ENCODE results near the gene C13orf46. TPM values are rescaled to one million over a fixed set of nuclear protein-coding genes. Genes with fewer than 3 reads are reported as not detected.

Gene C13orf46
- total RNA-seq, 1 donor from 2014 or later: 0.61 TPM

- Mint-ChIP-seq H3K36me3 (ENCODE audit: low read depth) (no peaks in the 10 kb centered on the region), H3K27ac (no peak overlapping the region), H3K27me3 (peaks cover 16% of the 10 kb centered on the region), H3K4me3 (no peak overlapping the region), H3K4me1 (peaks cover 8% of the 10 kb centered on the region), H3K9me3 (no peaks in the 10 kb centered on the region)
- no peak for DNase-seq
- intact Hi-C loops (cut with micrococcal nuclease): no loop called here
These were observed 40.0 kb downstream of the C13orf46 start for GRCh38 chr13:113933901-113934300.

DNA sequence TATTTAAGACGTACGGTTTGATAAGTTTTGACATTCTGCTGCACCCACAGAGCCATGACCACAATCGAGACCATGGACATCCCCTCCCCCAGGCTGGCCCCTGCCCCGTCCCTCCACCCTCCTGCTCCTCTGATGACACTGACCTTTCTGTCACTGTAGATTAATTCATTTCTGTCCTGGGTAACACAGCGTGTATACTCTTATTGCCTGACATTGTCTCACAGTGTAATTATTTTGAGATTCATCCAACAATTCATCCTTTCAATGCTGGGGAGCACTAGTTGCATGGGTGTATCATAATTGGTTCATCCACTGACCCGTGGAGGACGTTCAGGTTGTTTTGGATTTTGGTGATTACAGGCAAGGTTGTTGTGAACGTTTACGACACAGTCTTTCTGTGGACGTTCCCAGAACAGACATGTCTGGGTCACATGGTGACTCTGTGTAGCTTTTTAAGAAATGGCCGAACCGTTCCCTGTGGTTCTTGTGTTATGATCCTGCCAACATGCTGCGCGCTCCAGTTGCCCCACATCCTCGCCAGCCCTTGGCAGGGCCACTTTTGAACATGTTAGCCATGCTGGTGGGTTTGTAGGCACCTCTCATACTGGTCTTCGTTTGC, 41.9 kb downstream of the C13orf46 start:
- intact Hi-C loops (cut with micrococcal nuclease): no loop called here
- H3K36me3 Mint-ChIP-seq (ENCODE audit: low read depth): no peaks in the 10 kb centered on the region
- H3K4me3 Mint-ChIP-seq: no peak overlapping the region
- peaks cover 8% of the 10 kb centered on the region for H3K4me1 Mint-ChIP-seq
- H3K27me3 Mint-ChIP-seq: peaks cover 17% of the 10 kb centered on the region
- DNase-seq: no peak
- no peaks in the 10 kb centered on the region for H3K9me3 Mint-ChIP-seq
- no peak overlapping the region for H3K27ac Mint-ChIP-seq

GRCh38 chr13:113930671-113931637, 42.9 kb downstream of the C13orf46 start:
- Mint-ChIP-seq H3K27ac (no peak overlapping the region), H3K27me3 (peaks cover 17% of the 10 kb centered on the region), H3K4me3 (no peak overlapping the region), H3K9me3 (no peaks in the 10 kb centered on the region), H3K4me1 (peaks cover 8% of the 10 kb centered on the region), H3K36me3 (ENCODE audit: low read depth) (no peaks in the 10 kb centered on the region)
- peak; percentile 74 for DNase-seq
- intact Hi-C loops (cut with micrococcal nuclease): no loop called here

DNA sequence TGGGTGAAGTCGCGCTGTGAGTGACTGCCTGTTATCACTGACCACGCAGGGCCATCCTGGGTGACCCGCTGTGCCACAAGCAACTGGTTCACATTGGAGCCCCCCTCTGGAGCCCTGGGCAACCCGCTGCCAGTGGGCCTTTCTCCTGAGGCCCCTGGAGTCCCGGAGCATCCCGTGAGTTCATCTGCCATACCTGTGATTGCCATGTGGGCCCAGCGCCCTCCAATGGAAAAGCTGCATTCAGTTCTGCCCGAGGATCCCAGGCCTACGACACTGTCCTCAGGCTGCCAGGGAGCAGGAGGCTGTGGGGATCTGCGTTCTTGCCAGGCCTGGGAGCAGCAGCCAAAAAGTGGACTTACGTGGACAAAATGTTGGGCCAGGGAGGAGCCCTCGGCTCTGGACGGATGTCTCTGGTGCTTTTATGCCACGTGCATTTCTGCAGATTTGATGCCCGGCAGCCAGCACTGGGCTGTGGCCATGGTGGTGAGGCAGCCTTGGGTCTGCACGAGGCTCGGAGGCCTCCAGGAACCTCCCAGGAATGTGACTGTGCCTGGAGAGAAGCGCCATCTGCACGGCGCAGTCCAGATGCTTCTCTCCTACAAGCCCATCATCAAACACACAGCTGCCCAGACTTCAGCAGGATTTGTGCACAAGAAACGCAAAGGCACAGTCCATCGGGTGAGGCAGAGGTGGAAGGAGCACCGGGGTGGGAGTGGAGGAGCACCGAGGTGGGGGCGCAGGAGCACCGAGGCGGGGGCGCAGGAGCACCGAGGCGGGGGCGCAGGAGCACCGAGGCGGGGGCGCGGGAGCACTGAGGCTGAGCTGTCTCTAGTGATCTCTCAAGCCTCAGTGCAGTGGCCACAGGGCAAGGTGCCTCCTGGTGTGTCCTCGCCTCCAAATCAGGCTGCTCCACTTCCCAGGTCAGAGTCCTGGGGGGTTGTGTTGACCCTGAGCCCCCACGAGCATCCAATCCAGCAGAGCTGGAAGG, 44.0 kb downstream of the C13orf46 start:
- H3K4me1 Mint-ChIP-seq: peaks cover 8% of the 10 kb centered on the region
- intact Hi-C loops (cut with micrococcal nuclease): no loop called here

DNA sequence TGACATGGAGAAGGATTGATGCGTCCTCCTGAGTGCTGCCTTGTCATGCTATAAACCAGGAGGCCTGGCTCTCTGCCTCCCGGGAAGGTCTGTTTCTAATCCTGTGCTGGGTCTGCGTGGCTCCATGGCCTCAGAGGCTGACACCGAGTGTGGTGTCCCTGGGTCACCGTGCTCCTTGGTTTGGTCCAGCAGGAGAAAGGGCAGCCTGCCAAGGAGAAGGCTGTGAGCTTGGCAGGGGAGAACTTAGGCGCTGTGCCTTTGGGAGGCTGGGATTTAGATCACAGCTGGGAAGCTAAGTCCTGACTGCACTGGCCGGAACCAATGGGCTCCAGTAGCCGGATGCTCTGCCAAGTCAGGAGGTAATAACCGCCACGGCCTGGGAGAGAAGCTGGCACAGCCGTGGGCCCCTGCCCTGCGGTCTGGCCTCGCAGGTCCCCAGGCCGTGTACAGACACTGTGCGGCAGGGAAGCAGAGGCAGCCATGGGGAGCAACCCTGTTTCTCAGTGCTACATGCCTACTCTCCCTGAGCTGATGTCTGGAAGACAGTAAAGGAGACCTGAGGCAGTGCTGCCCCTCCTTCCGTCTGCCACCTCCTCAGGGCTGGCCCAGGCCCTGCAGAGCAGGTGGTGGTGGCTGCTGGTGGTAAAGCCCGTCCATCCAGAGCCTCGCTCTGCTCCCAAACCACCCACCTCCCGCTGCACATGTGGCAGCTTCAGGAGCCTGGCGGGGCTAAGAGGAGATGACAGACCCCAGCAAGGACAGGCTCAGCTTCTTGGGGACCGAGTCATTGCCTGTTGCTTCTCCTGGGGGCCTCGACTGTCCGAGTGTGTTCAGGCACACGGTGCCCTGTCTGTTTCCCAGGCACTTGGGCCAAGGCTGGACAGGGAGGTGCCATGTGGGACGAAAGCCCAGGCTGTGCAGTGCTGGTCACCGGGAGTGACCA, 44.9 kb downstream of the C13orf46 start:
- H3K4me3 Mint-ChIP-seq: no peak overlapping the region
- DNase-seq: no peak
- intact Hi-C loops (cut with micrococcal nuclease): no loop called here

More for the DNA sequence above, 44.0 kb downstream of the C13orf46 start:
- Mint-ChIP-seq H3K27ac (no peak overlapping the region), H3K4me3 (no peak overlapping the region), H3K9me3 (no peaks in the 10 kb centered on the region), H3K27me3 (peaks cover 21% of the 10 kb centered on the region), H3K36me3 (ENCODE audit: low read depth) (no peaks in the 10 kb centered on the region)
- DNase-seq: no peak

DNA sequence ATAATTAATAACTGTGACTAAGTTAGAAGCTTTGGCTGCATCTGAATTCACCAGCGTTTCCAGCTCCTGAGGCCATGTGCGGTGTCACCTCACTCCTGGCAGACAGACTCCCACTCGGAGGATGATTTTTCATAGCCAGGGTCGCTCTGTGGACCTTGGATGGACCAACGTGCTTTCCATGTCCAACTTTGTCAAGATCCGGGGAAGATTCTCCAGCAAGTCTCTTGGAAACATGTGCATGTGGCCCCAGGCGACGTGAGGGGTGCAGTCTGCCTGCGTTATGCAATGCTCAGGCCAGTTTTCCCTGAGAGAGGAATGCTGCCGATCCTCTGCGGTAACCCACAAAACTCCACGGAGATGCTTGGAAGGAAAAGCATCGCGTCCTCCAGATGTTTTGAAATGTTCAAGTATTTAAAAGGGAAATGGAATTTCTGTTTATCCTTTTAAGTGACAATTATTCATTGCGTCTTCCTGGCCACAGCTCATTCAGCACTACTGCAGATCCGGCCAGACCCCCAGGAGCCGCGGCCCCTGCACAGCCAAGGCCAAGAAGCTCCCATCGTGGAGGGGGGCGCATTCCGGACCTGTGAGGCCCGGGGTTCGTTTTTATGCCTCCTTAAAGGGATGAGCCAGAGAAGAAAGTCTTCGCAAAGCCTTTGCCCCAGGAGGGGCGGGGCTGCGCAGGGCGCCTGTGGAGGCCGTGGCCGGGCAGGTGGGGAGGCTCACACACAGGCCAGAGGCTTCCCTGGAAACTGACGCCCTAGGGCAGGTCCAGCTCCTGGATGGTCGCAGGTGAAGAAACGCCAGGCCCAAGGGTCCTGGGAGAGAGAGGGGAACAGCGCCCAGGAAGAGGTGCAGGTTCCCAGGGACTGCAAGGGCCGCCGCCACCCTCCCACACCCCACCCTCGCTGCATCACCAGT, 46.0 kb downstream of the C13orf46 start:
- no peaks in the 10 kb centered on the region for H3K9me3 Mint-ChIP-seq
- H3K27ac Mint-ChIP-seq: no peak overlapping the region
- H3K4me1 Mint-ChIP-seq: peaks cover 8% of the 10 kb centered on the region
- intact Hi-C loops (cut with micrococcal nuclease): no loop called here
- H3K4me3 Mint-ChIP-seq: no peak overlapping the region
- no peaks in the 10 kb centered on the region for H3K36me3 Mint-ChIP-seq (ENCODE audit: low read depth)
- peaks cover 15% of the 10 kb centered on the region for H3K27me3 Mint-ChIP-seq
- no peak for DNase-seq

More for the DNA sequence above, 44.9 kb downstream of the C13orf46 start:
- Mint-ChIP-seq H3K27me3 (peaks cover 18% of the 10 kb centered on the region), H3K36me3 (ENCODE audit: low read depth) (no peaks in the 10 kb centered on the region), H3K9me3 (no peaks in the 10 kb centered on the region), H3K4me1 (peaks cover 8% of the 10 kb centered on the region), H3K27ac (no peak overlapping the region)

GRCh38 chr13:113926951-113927660, 46.8 kb downstream of the C13orf46 start:
- DNase-seq: no peak
- Mint-ChIP-seq H3K9me3 (no peaks in the 10 kb centered on the region), H3K4me3 (no peak overlapping the region), H3K27me3 (peaks cover 10% of the 10 kb centered on the region), H3K27ac (no peak overlapping the region), H3K4me1 (peaks cover 8% of the 10 kb centered on the region), H3K36me3 (ENCODE audit: low read depth) (no peaks in the 10 kb centered on the region)
- intact Hi-C loops (cut with micrococcal nuclease): no loop called here

DNA sequence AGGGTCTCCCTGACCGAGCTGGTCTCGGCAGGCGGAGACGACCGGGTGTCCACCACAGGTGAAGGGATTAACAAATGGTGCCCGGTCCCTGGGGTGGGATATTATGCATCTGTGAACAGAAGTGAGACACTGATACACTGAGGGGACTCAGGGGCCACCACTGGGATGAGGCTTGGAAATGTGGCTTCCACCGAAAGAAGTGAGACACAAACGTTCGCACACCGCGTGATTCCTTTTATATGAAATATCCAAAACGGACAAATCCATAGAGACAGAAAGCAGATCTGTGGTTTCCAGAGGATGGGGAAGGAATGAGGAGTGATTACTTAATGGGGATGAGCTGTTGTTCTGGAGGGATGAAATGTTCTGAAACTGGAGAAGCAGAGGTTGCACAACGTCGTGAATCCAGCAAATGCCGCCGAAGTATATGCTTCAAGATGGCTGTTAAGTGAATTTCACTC, 47.5 kb downstream of the C13orf46 start:
- no peaks in the 10 kb centered on the region for H3K36me3 Mint-ChIP-seq (ENCODE audit: low read depth)
- no peak for DNase-seq
- peaks cover 5% of the 10 kb centered on the region for H3K4me1 Mint-ChIP-seq
- no peak overlapping the region for H3K4me3 Mint-ChIP-seq
- intact Hi-C loops (cut with micrococcal nuclease): no loop called here
- no peak overlapping the region for H3K27ac Mint-ChIP-seq
- peaks cover 5% of the 10 kb centered on the region for H3K9me3 Mint-ChIP-seq
- H3K27me3 Mint-ChIP-seq: peaks cover 10% of the 10 kb centered on the region

- Mint-ChIP-seq H3K4me1 (no peaks in the 10 kb centered on the region), H3K4me3 (no peak overlapping the region), H3K9me3 (peaks cover 5% of the 10 kb centered on the region), H3K27me3 (peaks cover 10% of the 10 kb centered on the region), H3K27ac (no peak overlapping the region), H3K36me3 (ENCODE audit: low read depth) (no peaks in the 10 kb centered on the region)
- DNase-seq: no peak
- intact Hi-C loops (cut with micrococcal nuclease): no loop called here
These were observed 49.5 kb downstream of the C13orf46 start for GRCh38 chr13:113924184-113924901.

DNA sequence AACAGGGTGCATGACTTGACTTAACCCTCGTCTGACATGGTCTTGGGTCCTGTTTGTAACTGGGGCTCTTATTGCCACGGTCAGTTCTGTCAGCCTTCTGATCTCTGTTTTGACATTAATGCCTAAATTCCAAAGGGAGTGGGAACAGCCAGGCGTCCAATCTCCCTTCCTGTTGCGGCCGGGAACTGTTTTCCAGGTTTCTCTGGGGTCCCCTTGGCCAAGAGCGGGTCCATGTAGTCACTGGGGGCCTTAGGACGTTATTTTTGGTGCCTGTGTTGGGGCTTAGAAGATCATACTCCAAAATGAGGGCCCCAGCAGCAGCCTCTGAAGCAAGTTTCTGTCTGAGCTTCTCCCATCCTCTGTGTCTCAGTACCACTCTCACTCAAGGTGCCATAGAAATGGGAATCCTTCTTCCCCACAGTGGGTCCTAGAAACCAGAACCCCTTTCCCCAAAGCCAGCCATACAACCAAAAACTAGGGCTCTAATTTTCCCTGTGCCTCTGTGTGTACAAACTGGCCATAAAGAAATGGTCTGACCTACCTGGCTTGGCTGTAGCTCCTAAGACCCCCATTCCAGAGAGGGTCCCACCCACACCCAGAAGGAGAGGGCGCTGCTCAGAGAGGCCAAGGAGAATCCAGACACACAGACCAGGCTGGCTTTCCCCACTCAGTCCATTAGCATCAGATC, 50.4 kb downstream of the C13orf46 start:
- Mint-ChIP-seq H3K27me3 (peaks cover 10% of the 10 kb centered on the region), H3K4me1 (no peaks in the 10 kb centered on the region), H3K4me3 (no peak overlapping the region), H3K36me3 (ENCODE audit: low read depth) (no peaks in the 10 kb centered on the region), H3K27ac (no peak overlapping the region), H3K9me3 (peaks cover 5% of the 10 kb centered on the region)
- intact Hi-C loops (cut with micrococcal nuclease): no loop called here
- DNase-seq: no peak

Measured in activated CD4-positive, alpha-beta T cell treated with anti-CD3 and anti-CD28 coated beads, Interleukin-2, amount 10 ng/mL, durations not matched to agents 24 days and 14 days (primary cell).